ENCODE data around the gene PLCB1.
"Not testable (repeated sequence)": the region's sequence is repeated elsewhere in the genome, so short reads cannot be mapped to it uniquely, and the experiment has no call there.

PLCB1 gene

DNA sequence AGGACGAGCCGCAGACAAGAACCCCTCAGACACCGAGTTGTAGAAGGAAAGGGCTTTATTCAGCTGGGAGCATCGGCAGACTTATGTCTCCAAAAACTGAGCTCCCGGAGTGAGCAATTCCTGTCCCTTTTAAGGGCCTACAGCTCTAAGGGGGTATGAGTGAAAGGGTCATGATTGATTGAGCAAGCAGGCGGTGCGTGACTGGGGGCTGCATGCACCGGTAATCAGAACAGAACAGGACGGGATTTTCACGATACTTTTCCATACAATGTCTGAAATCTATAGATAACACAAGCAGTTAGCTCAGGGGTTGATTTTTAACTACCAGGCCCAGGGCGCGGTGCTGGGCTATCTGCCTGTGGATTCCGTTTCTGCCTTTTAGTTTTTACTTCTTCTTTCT is 710.5 kb downstream of the PLCB1 start:
- Histone ChIP-seq H3K27me3 (ENCODE audit: insufficient read depth, low read length) (no peaks in the 10 kb centered on the region), H3K4me1 (ENCODE audit: control insufficient read depth, insufficient read depth, low read length, unreplicated experiment) (no peaks in the 10 kb centered on the region), H3K79me2 (ENCODE audit: control insufficient read depth, insufficient read depth, low read length, unreplicated experiment) (no peaks in the 10 kb centered on the region), H3K27ac (ENCODE audit: low read depth, low read length) (no peak overlapping the region), H2AFZ (ENCODE audit: low read length, unreplicated experiment) (no peak overlapping the region), H3K4me3 (ENCODE audit: low read depth, low read length) (no peak overlapping the region), H3K36me3 (ENCODE audit: insufficient read depth, low read length) (no peaks in the 10 kb centered on the region)

DNA sequence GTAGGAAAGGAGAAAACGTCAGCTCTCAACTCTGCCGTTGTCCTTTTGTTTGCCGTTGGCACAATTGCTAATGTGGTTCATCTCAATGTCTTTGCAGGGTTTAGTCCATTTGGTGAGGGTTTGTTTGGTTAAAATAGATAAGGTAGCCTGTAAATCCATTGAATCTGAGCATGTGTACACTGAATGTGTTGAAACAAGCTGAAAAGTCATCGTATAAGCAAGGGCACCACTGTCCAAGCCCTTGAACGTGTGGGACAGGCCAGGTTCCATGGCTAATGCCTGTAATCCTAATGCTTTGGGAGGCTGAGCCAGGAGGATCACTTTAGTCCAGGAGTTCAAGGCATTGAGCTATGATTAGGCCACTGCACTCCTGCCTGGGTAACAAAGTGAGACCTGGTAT is 712.1 kb downstream of the PLCB1 start:
- no peaks in the 10 kb centered on the region for H3K27me3 ChIP-seq (ENCODE audit: insufficient read depth, low read length)
- H3K4me1 ChIP-seq (ENCODE audit: control insufficient read depth, insufficient read depth, low read length, unreplicated experiment), result no peaks in the 10 kb centered on the region
- no peak overlapping the region for H2AFZ ChIP-seq (ENCODE audit: low read length, unreplicated experiment)
- H3K36me3 ChIP-seq (ENCODE audit: insufficient read depth, low read length), result no peaks in the 10 kb centered on the region
- H3K27ac ChIP-seq (ENCODE audit: low read depth, low read length), result no peak overlapping the region
- H3K4me3 ChIP-seq (ENCODE audit: low read depth, low read length), result no peak overlapping the region
- no peaks in the 10 kb centered on the region for H3K79me2 ChIP-seq (ENCODE audit: control insufficient read depth, insufficient read depth, low read length, unreplicated experiment)

DNA sequence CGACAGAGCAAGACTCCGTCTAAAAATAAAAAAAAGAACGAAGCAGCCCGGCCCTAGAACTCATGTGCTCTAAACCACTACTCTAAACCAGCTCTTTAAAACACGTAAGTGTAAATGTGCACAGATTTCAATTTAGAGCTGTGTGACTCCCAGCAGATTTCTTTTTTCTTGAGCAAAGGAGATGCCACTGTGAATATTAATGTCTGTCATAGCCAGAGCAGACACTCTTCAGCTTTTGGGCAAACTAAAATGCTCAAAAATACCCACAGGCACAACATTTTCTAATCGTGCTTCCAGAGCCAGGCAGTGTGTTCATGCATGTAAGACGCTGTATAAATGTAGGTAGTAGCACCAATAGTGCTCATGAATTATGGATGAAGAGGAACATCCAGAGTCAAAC is 717.9 kb downstream of the PLCB1 start:
- Histone ChIP-seq H2AFZ (ENCODE audit: low read length, unreplicated experiment) (no peak overlapping the region), H3K4me3 (ENCODE audit: low read depth, low read length) (no peak overlapping the region), H3K27me3 (ENCODE audit: insufficient read depth, low read length) (no peaks in the 10 kb centered on the region), H3K79me2 (ENCODE audit: control insufficient read depth, insufficient read depth, low read length, unreplicated experiment) (no peaks in the 10 kb centered on the region), H3K27ac (ENCODE audit: low read depth, low read length) (no peak overlapping the region), H3K36me3 (ENCODE audit: insufficient read depth, low read length) (no peaks in the 10 kb centered on the region), H3K4me1 (ENCODE audit: control insufficient read depth, insufficient read depth, low read length, unreplicated experiment) (peaks cover 11% of the 10 kb centered on the region)

DNA sequence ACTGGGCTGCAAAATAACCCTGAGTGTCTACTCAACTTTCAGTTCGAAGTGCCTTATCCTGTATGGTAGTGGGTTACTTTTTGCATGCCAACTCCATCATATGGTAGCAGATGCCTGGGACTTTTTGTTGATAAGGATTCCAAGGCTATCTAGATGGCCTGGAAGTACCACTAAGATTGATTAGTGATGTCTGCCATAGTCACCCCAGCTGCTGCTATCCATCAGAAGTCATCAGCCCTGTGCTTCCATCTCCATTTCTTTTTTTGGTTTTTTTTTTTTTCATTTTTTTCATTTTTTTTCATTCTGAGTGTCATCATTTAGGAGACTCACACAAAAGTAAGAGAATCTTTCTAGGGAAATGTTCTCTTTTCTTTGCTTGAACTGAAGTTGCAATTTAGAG is 719.4 kb downstream of the PLCB1 start:
- H3K27ac ChIP-seq (ENCODE audit: low read depth, low read length), result no peak overlapping the region

DNA sequence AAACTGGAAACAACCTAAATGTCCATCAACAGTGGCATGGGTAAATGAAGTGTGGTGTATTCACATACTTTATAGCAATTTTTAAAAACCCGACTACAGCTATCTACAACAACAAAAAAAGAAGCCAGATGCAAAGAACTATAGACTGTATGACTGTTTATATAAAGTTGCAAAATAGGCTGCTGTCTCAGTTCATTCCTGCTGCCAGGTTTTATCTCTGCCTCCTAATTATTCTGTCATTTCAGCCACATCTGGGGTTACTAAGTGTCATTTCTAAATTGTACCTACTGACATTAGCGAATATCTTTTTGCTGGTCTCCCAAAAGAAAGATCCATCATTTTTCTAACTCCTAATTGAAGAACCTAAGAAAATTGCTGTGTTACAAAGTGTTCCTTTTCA is 719.9 kb downstream of the PLCB1 start:
- H3K36me3 ChIP-seq (ENCODE audit: insufficient read depth, low read length); H2AFZ ChIP-seq (ENCODE audit: low read length, unreplicated experiment); H3K27ac ChIP-seq (ENCODE audit: low read depth, low read length); H3K4me3 ChIP-seq (ENCODE audit: low read depth, low read length); H3K27me3 ChIP-seq (ENCODE audit: insufficient read depth, low read length); H3K79me2 ChIP-seq (ENCODE audit: control insufficient read depth, insufficient read depth, low read length, unreplicated experiment): not testable (repeated sequence)
- peaks cover 19% of the 10 kb centered on the region for H3K4me1 ChIP-seq (ENCODE audit: control insufficient read depth, insufficient read depth, low read length, unreplicated experiment)

More for the DNA sequence above, 719.4 kb downstream of the PLCB1 start:
- peaks cover 19% of the 10 kb centered on the region for H3K4me1 ChIP-seq (ENCODE audit: control insufficient read depth, insufficient read depth, low read length, unreplicated experiment)
- no peak overlapping the region for H3K4me3 ChIP-seq (ENCODE audit: low read depth, low read length)
- H3K36me3 ChIP-seq (ENCODE audit: insufficient read depth, low read length), result no peaks in the 10 kb centered on the region
- no peak overlapping the region for H2AFZ ChIP-seq (ENCODE audit: low read length, unreplicated experiment)
- no peaks in the 10 kb centered on the region for H3K27me3 ChIP-seq (ENCODE audit: insufficient read depth, low read length)
- no peaks in the 10 kb centered on the region for H3K79me2 ChIP-seq (ENCODE audit: control insufficient read depth, insufficient read depth, low read length, unreplicated experiment)

DNA sequence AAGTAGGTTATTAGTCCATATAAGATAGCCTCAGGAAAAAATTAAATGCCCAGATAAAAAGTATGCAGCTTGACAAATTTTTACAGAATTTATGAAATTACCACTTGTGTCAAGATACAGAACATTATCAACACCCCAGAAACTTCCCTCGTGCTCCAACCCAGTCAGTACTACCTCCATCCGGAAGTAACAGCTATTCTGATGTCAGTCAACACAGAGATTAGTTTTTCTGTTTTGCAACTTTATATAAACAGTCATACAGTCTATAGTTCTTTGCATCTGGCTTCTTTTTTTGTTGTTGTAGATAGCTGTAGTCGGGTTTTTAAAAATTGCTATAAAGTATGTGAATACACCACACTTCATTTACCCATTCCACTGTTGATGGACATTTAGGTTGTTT is 721.1 kb downstream of the PLCB1 start:
- not testable (repeated sequence) for H2AFZ ChIP-seq (ENCODE audit: low read length, unreplicated experiment); H3K79me2 ChIP-seq (ENCODE audit: control insufficient read depth, insufficient read depth, low read length, unreplicated experiment); H3K36me3 ChIP-seq (ENCODE audit: insufficient read depth, low read length); H3K4me3 ChIP-seq (ENCODE audit: low read depth, low read length); H3K27me3 ChIP-seq (ENCODE audit: insufficient read depth, low read length); H3K27ac ChIP-seq (ENCODE audit: low read depth, low read length)
- H3K4me1 ChIP-seq (ENCODE audit: control insufficient read depth, insufficient read depth, low read length, unreplicated experiment), result peaks cover 21% of the 10 kb centered on the region

DNA sequence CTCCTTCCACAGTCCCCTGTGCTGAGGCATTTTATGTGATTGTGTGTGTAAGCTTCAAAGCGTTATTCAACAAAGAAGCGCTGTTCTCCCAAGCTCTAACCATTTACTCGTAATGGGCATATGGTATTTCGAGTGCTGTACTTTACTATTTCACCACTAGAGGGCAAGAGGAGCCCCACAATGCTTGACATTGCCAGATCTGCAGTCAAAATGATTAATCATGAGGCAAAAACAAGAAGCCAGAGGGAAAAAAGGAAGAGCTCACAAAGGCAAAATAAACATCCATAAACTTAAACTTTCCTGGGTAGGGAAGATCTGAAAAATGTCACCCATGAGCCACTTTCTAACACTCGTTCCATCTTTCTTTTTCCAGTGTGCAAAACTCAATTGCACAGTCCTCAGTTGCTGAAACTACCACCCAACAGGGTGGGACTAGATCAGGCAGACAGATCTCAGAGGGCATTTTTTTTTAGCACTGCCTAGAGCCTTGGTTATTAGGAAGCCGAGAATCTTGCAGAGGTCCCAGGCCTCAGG is 721.8 kb downstream of the PLCB1 start:
- H3K27me3 ChIP-seq (ENCODE audit: insufficient read depth, low read length), result no peaks in the 10 kb centered on the region
- peaks cover 25% of the 10 kb centered on the region for H3K4me1 ChIP-seq (ENCODE audit: control insufficient read depth, insufficient read depth, low read length, unreplicated experiment)
- no peaks in the 10 kb centered on the region for H3K36me3 ChIP-seq (ENCODE audit: insufficient read depth, low read length)
- peak overlapping the region; percentile 96 for H2AFZ ChIP-seq (ENCODE audit: low read length, unreplicated experiment)
- peak overlapping the region; percentile 42 for H3K27ac ChIP-seq (ENCODE audit: low read depth, low read length)
- peak overlapping the region; percentile 63 for H3K4me3 ChIP-seq (ENCODE audit: low read depth, low read length)
- H3K79me2 ChIP-seq (ENCODE audit: control insufficient read depth, insufficient read depth, low read length, unreplicated experiment), result no peaks in the 10 kb centered on the region

DNA sequence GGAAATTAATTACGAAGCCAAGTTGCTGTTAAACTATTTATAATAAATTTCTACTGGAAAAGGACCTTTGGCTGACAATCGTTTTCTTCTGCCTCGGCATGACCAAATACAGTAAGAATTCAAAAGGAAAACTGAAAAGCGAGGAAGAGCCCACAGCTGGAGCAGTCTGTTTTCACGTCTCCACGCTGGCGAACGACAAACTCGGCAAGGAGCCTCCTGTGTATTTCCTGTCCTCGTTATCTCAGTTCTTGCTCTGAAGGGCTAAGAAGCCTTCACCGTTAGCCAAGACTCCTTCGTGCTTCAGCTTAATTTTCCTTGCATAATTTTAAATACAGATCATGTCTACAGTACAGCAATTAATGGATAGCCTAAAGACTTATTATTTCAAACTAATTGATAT is 722.5 kb downstream of the PLCB1 start:
- Histone ChIP-seq H2AFZ (ENCODE audit: low read length, unreplicated experiment) (peak overlapping the region; percentile 96), H3K36me3 (ENCODE audit: insufficient read depth, low read length) (no peaks in the 10 kb centered on the region), H3K79me2 (ENCODE audit: control insufficient read depth, insufficient read depth, low read length, unreplicated experiment) (no peaks in the 10 kb centered on the region), H3K4me1 (ENCODE audit: control insufficient read depth, insufficient read depth, low read length, unreplicated experiment) (peaks cover 25% of the 10 kb centered on the region), H3K27me3 (ENCODE audit: insufficient read depth, low read length) (no peaks in the 10 kb centered on the region), H3K4me3 (ENCODE audit: low read depth, low read length) (peak overlapping the region; percentile 63), H3K27ac (ENCODE audit: low read depth, low read length) (peak overlapping the region; percentile 42)

DNA sequence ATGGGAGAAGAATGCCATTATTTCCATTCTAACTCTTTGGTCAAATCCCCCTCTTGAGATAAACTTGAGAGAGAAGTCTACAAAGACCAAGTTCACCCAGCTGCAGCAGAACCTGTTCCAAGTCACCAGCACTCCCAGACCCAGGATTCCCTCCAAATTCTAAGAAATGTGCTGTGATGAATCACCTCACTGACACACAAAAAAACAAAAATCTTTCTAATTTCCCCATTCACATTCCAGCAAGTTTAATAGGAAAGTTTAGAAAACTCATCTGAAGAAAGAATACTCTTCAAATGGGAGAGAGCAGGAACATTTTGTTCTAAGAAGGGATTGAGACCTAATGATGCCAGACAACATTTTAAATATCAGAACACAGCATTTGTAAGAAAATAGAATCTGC is 723.2 kb downstream of the PLCB1 start:
- Histone ChIP-seq H3K27me3 (ENCODE audit: insufficient read depth, low read length) (no peaks in the 10 kb centered on the region), H3K4me1 (ENCODE audit: control insufficient read depth, insufficient read depth, low read length, unreplicated experiment) (peaks cover 25% of the 10 kb centered on the region), H3K36me3 (ENCODE audit: insufficient read depth, low read length) (no peaks in the 10 kb centered on the region), H2AFZ (ENCODE audit: low read length, unreplicated experiment) (no peak overlapping the region), H3K27ac (ENCODE audit: low read depth, low read length) (peak overlapping the region; percentile 27; the same call in 1 of the 2 replicates), H3K79me2 (ENCODE audit: control insufficient read depth, insufficient read depth, low read length, unreplicated experiment) (no peaks in the 10 kb centered on the region), H3K4me3 (ENCODE audit: low read depth, low read length) (no peak overlapping the region)

DNA sequence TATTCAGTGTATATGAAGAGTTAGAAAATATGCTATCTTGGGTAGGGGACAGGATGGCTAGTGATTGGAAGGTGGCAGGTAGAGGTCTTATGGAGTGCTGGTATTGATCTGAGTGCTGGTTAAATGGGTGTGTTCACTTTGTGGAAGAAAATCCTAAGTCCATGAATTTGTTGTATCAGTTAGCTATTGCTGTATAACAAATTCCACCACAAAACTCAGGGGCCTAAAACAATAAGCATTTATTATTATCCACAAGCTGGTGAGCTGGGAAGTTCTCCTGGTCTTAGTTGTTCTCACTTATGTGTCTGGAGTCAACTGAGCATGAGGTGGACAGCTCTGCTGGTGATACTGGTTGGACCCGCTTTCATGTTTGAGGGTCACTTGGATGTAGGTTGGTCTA is 724.6 kb downstream of the PLCB1 start:
- Histone ChIP-seq H3K79me2 (ENCODE audit: control insufficient read depth, insufficient read depth, low read length, unreplicated experiment) (no peaks in the 10 kb centered on the region), H2AFZ (ENCODE audit: low read length, unreplicated experiment) (no peak overlapping the region), H3K27me3 (ENCODE audit: insufficient read depth, low read length) (no peaks in the 10 kb centered on the region), H3K4me1 (ENCODE audit: control insufficient read depth, insufficient read depth, low read length, unreplicated experiment) (peaks cover 34% of the 10 kb centered on the region), H3K36me3 (ENCODE audit: insufficient read depth, low read length) (no peaks in the 10 kb centered on the region), H3K4me3 (ENCODE audit: low read depth, low read length) (no peak overlapping the region), H3K27ac (ENCODE audit: low read depth, low read length) (no peak overlapping the region)

DNA sequence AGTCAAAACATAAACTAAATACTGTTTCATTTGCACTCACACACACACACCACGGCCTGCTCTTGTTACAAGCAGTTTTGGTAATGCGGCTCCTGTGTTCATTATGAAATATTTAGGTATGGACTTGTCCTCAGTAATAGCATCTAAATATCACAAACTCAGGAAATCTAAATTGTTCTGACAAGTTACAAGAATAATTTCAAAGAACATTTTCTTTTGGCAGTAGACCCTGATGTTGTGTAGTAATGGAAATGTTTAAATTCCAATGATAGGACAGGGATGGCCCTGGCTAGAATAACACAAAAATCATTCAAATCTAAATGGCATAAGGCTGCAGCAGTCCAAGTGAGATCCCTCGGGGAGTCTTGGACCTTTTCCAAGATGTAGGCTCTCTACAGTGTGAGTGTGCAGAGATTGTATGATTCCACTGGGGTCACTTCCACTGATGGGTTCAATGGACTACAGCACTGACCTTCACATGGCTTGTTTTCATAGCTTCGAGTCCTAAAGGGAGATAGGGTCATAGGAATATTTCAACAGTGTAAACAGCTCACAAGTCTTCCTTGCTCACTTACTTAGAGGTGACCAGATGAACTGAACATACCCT is 726.2 kb downstream of the PLCB1 start:
- H3K36me3 ChIP-seq (ENCODE audit: insufficient read depth, low read length), result no peaks in the 10 kb centered on the region
- H3K4me3 ChIP-seq (ENCODE audit: low read depth, low read length), result no peak overlapping the region
- no peaks in the 10 kb centered on the region for H3K27me3 ChIP-seq (ENCODE audit: insufficient read depth, low read length)
- no peaks in the 10 kb centered on the region for H3K79me2 ChIP-seq (ENCODE audit: control insufficient read depth, insufficient read depth, low read length, unreplicated experiment)
- H3K4me1 ChIP-seq (ENCODE audit: control insufficient read depth, insufficient read depth, low read length, unreplicated experiment), result peaks cover 34% of the 10 kb centered on the region
- no peak overlapping the region for H2AFZ ChIP-seq (ENCODE audit: low read length, unreplicated experiment)
- H3K27ac ChIP-seq (ENCODE audit: low read depth, low read length), result no peak overlapping the region

Data from ACC112 (cell line).